ENCODE data around the gene VASH2. TPM values are rescaled to one million over a fixed set of nuclear protein-coding genes. Genes with fewer than 3 reads are reported as not detected.

The VASH2 gene
- total RNA-seq, 1 experiment from 2014 or later, result 50.9 TPM

Other genes with a start within 250 kb of the VASH2 start
- gene NSL1, start 158.8 kb upstream of the VASH2 start, total RNA-seq (2014; rRNA removed; shearing (Covaris generic)), result 108 and 112 TPM in 2 replicates
- 22.5 and 28.8 TPM in 2 replicates for gene TATDN3, start 158.6 kb upstream of the VASH2 start, total RNA-seq (2014; rRNA removed; shearing (Covaris generic))
- 0.38 and 0.63 TPM in 2 replicates for gene SPATA45, start 102.9 kb upstream of the VASH2 start, total RNA-seq (2014; rRNA removed; shearing (Covaris generic))
- gene FLVCR1, start 92.3 kb upstream of the VASH2 start, total RNA-seq (2014; rRNA removed; shearing (Covaris generic)), result 44.8 and 50.6 TPM in 2 replicates
- 57.4 and 67.4 TPM in 2 replicates for gene ANGEL2, start 65.3 kb downstream of the VASH2 start, total RNA-seq (2014; rRNA removed; shearing (Covaris generic))
- gene RPS6KC1, start 100.7 kb downstream of the VASH2 start, total RNA-seq (2014; rRNA removed; shearing (Covaris generic)), result 28.3 and 35.1 TPM in 2 replicates